Endometrial microvascular endothelial cells (primary cell): ENCODE measurements around the gene PPP1R1C. TPM values are rescaled to one million over a fixed set of nuclear protein-coding genes. Genes with fewer than 3 reads are reported as not detected.

Experiments used
- in situ Hi-C: cut with HindIII; loops from 2 replicates; pipeline ENCODE4 v1.10.0; 2017; ENCODE audit warnings: low sequenced_read_pairs, low pct_unique_long_range_greater_than_20kb; ENCODE audit errors: inconsistent ontology term
- total RNA-seq: library from RNA; depleted of rRNA; stranded (reverse); fragments of >200 nt; gene quantifications from one replicate; pipeline ENCODE4 v1.2.3, GENCODE V29; 2015; ENCODE audit errors: inconsistent ontology term

Gene PPP1R1C
- total RNA-seq, 1 donor from 2014 or later = 0.84 TPM

DNA sequence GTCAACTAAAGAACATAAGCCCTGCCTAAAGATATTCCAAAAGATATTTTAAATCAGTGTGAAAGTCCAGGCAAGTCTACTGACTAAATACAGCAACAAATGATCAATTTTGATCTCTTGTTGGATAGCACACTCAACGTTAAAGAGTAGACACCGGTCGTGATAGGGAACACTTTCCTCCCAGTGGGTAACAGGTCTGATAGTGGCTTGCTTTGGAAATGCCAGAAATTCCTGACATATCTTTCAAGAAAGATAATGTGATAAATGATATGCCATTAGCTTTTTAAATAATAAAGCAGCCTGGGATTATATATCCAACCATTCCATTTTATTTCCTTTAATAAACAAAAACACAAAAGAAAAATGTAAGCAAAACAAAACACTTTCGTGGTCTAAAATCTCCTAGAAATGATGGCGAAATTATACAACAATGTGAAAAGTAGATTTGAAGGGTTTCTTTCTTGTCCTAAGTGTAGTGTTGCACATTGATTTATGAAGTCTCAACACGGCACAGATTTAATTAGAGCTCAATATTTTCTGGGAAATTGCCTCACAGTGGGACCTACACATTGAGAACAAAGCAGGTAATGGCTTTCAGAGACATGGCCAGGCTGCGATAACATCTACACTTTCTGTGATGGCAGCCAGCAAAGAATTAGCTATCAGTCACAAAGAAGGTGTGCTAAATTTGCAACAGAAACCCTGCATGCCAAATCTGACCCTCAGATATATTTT, 158.6 kb downstream of the PPP1R1C start:
- in situ Hi-C loops = no loop called here

DNA sequence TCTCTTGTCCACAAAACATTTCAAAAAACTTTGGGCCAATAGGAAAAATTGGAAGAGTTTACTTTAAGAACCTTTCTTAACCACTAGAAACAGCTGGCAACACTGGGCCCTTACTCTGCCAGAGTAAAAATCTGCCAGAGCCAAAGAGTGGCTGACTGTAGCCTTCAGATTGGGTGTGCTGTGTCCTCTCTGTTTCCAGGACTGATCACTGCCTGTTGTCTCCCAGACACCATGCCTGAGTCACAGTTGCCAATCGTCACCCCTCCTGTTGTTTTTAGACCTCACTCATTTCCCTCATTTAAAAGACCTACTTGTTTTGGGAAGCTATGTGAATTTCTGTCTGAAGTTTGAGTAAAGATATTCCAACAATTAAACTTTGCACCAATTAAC, 159.1 kb downstream of the PPP1R1C start:
- in situ Hi-C loops = no loop called here

- in situ Hi-C loops = no loop called here
Observed at GRCh38 chr2:182148344-182148743, 162.7 kb downstream of the PPP1R1C start.

GRCh38 chr2:182163878-182164277, 178.2 kb downstream of the PPP1R1C start:
- in situ Hi-C loops = no loop called here

- in situ Hi-C loops = no loop called here
Observed at GRCh38 chr2:182164686-182165085, 179.0 kb downstream of the PPP1R1C start.

- in situ Hi-C loops = no loop called here
Observed at GRCh38 chr2:182165202-182165601, 179.5 kb downstream of the PPP1R1C start.

DNA sequence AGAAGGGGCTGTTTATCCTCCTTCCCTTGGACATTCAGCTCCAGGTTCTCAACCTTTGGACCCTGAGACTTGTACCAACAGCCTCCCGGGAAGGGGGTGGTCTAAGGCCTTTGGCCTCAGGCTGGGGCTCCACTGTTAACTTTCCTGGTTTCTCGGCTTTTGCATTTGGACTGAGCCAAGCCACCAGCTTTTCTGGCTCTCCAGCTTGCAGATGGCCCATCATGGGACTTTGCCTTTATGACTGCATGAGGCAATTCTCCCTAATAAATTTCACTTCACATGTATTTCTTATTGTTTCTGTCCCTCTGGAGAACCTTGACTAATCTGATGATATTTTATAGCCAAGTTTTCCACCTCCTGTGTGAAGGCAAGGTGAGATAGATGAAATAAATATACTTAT, 180.8 kb downstream of the PPP1R1C start:
- in situ Hi-C loops = no loop called here

GRCh38 chr2:182166841-182167240, 181.2 kb downstream of the PPP1R1C start:
- in situ Hi-C loops = no loop called here

Other genes with a start within 250 kb of the PPP1R1C start
- 237 TPM for gene ITPRID2, start 94.1 kb upstream of the PPP1R1C start, total RNA-seq